Lower leg skin (tissue), 4 donors: ENCODE results near the gene RABGAP1. TPM values are rescaled to one million over a fixed set of nuclear protein-coding genes. Genes with fewer than 3 reads are reported as not detected.

Experiments
- DNase-seq, 2 donors: peaks; one replicate each; pipeline ENCODE4 v3.0.0-alpha.2; 2019; ENCODE audit warnings: low spot score in 2 of 2
- H3K4me3 ChIP-seq: fragments of 200-600 bp; sonication (generic); 2 replicates; pipeline ENCODE4 v1.5.1; 2017; ENCODE audit warnings: mild to moderate bottlenecking, low read depth; ENCODE audit not compliant: poor library complexity, severe bottlenecking
- CTCF ChIP-seq, 3 donors: fragments of 450-650 bp; IDR thresholded peaks; one replicate each; pipeline ENCODE4 v1.5.1; 2016; ENCODE audit warnings: antibody characterized with exemption in 3 of 3, mild to moderate bottlenecking in 3 of 3, moderate library complexity in 2 of 3
- POLR2A ChIP-seq, 2 donors: fragments of 450-650 bp; IDR thresholded peaks; one replicate each; pipeline ENCODE4 v1.6.1; 2016 to 2017; ENCODE audit warnings: antibody characterized with exemption in 2 of 2, mild to moderate bottlenecking in 1 of 2, moderate library complexity in 1 of 2
- WGBS, 2 donors: methylation state at CpG; one replicate each; pipeline ENCODE4 v1.1.5; 2018; 5-methylcytosine and 5-hydroxymethylcytosine counted together
- intact Hi-C: fragments of 100-400 bp; cut with DNase I; formaldehyde crosslinking; loops from one replicate; pipeline ENCODE4 v1.15.0; 2023; ENCODE audit warnings: low total_unique reads
- total RNA-seq, 4 donors: library from RNA; depleted of rRNA; stranded (reverse); fragments of >200 nt; gene quantifications; one replicate each; pipeline ENCODE4 v1.1.0, GENCODE V29; 2016

Gene RABGAP1
- total RNA-seq, 4 donors from 2014 or later, result 36.7 to 52.1 (median 45.4) TPM

GRCh38 chr9:122930541-122931225 lies 10.1 kb upstream of the RABGAP1 start:
- DNase-seq, result no peak
- no peak for TF ChIP-seq CTCF (IDR thresholded peaks at IDR 0.05)
- no peak for TF ChIP-seq POLR2A (IDR thresholded peaks at IDR 0.05)
- WGBS, 2 donors, result 24 to 26% methylated on average over 9 to 10 of the region's 10 CpGs
- peak overlapping the region; percentile 69 for H3K4me3 ChIP-seq
- intact Hi-C loops, result no loop called here

- peak; percentile 93 to 98 for DNase-seq
- TF ChIP-seq POLR2A (IDR thresholded peaks at IDR 0.05) (no peak), CTCF (IDR thresholded peaks at IDR 0.05) (no peak)
- intact Hi-C loops, result no loop called here
- peak within 1 kb of the TSS; percentile 69 for H3K4me3 ChIP-seq
- 0% methylated on average over 30 to 35 of the region's 51 CpGs for WGBS, 2 donors
These were observed 9.3 kb upstream of the RABGAP1 start, which contains the start of gene ZBTB26 for GRCh38 chr9:122931226-122932121. Gene ZBTB26, minus strand, starts transcription at chr9:122931512. Its CDS starts 11,578 bp downstream, at chr9:122919934.

- WGBS, 2 donors, result 92 to 96% methylated on average over 5 of the region's 5 CpGs
- intact Hi-C loops, result no loop called here
- no peak for TF ChIP-seq CTCF (IDR thresholded peaks at IDR 0.05)
- no peak for TF ChIP-seq POLR2A (IDR thresholded peaks at IDR 0.05)
- H3K4me3 ChIP-seq, result no peak overlapping the region
- no peak for DNase-seq
These were observed 4.4 kb upstream of the RABGAP1 start for GRCh38 chr9:122936464-122936863.

- no peak overlapping the region for H3K4me3 ChIP-seq
- no peak for DNase-seq
- intact Hi-C loops, result no loop called here
- TF ChIP-seq CTCF (IDR thresholded peaks at IDR 0.05) (no peak), POLR2A (IDR thresholded peaks at IDR 0.05) (no peak)
- WGBS, 2 donors, result 56 to 71% methylated on average over 1 of the region's 1 CpG
These were observed 3.9 kb upstream of the RABGAP1 start for GRCh38 chr9:122936883-122937282.

- 79 to 89% methylated on average over 4 of the region's 4 CpGs for WGBS, 2 donors
- no peak for TF ChIP-seq CTCF (IDR thresholded peaks at IDR 0.05)
- no peak for TF ChIP-seq POLR2A (IDR thresholded peaks at IDR 0.05)
- intact Hi-C loops, result no loop called here
- H3K4me3 ChIP-seq, result no peak overlapping the region
- no peak for DNase-seq
These were observed 1.2 kb upstream of the RABGAP1 start for GRCh38 chr9:122939601-122940000.
